Gastroesophageal sphincter (tissue), 4 donors: ENCODE results near the gene PPP4R4. TPM values are rescaled to one million over a fixed set of nuclear protein-coding genes. Genes with fewer than 3 reads are reported as not detected.

Experiments used
- ATAC-seq: fragments of 150-250 bp; one replicate; pipeline ENCODE4 v1.9.1; 2016; ENCODE audit warnings: mild to moderate bottlenecking, moderate library complexity
- H3K27ac ChIP-seq, 4 donors: fragments of 200-600 bp; sonication (generic) in 3 of 4; 1 replicate in 3 of 4; 2 replicates in 1 of 4; pipeline ENCODE4 v1.5.1; 2016 to 2019
- H3K27me3 ChIP-seq: fragments of 200-600 bp; sonication (generic); one replicate; pipeline ENCODE4 v1.5.1; 2019
- H3K36me3 ChIP-seq, 2 donors: fragments of 200-600 bp; sonication (generic); one replicate each; pipeline ENCODE4 v1.5.1; 2019; ENCODE audit warnings: control low read depth in 1 of 2
- H3K4me1 ChIP-seq, 3 donors: fragments of 200-600 bp; sonication (generic); 1 replicate in 2 of 3; 2 replicates in 1 of 3; pipeline ENCODE4 v1.5.1; 2016 to 2019; ENCODE audit warnings: control low read depth in 2 of 3
- H3K4me3 ChIP-seq, 2 donors: fragments of 200-600 bp; sonication (generic); one replicate each; pipeline ENCODE4 v1.5.1; 2019; ENCODE audit warnings: mild to moderate bottlenecking in 1 of 2, moderate library complexity in 1 of 2
- H3K9me3 ChIP-seq, 3 donors: fragments of 200-600 bp; sonication (generic); one replicate each; pipeline ENCODE4 v1.5.1; 2017 to 2019; ENCODE audit warnings: control low read depth in 2 of 3
- EP300 ChIP-seq: sonication (generic); formaldehyde crosslinking; IDR thresholded peaks from one replicate; pipeline ENCODE4 v1.6.1; 2017; ENCODE audit warnings: antibody characterized with exemption, mild to moderate bottlenecking
- POLR2A ChIP-seq, 2 donors: fragments of 450-650 bp; IDR thresholded peaks; one replicate each; pipeline ENCODE4 v1.6.1; 2017; ENCODE audit warnings: antibody characterized with exemption in 2 of 2, mild to moderate bottlenecking in 2 of 2, moderate library complexity in 1 of 2
- POLR2AphosphoS5 ChIP-seq: sonication (generic); formaldehyde crosslinking; IDR thresholded peaks from one replicate; pipeline ENCODE4 v1.6.1; 2017; ENCODE audit warnings: antibody characterized with exemption
- WGBS, 2 donors: methylation state at CpG; one replicate each; pipeline ENCODE4 v1.1.5; 2018; ENCODE audit warnings: low coverage in 1 of 2; 5-methylcytosine and 5-hydroxymethylcytosine counted together
- total RNA-seq, 4 donors: library from RNA; depleted of rRNA; stranded (reverse); fragments of >200 nt; gene quantifications; one replicate each; pipeline ENCODE4 v1.1.0, GENCODE V29; 2016
- TF ChIP-seq, protein P1 (sequence below), 4 experiments: fragments of 200-600 bp in 2 of 4; fragments of 450-650 bp in 2 of 4; sonication (generic) in 1 of 4; IDR thresholded peaks; one replicate each; pipeline ENCODE4 v1.5.1; 2017 to 2019; ENCODE audit warnings: antibody characterized with exemption in 4 of 4, mild to moderate bottlenecking in 2 of 4, moderate library complexity in 2 of 4

Gene PPP4R4
- total RNA-seq, 4 donors from 2014 or later = 0.12 to 6.5 (median 1.4) TPM

DNA sequence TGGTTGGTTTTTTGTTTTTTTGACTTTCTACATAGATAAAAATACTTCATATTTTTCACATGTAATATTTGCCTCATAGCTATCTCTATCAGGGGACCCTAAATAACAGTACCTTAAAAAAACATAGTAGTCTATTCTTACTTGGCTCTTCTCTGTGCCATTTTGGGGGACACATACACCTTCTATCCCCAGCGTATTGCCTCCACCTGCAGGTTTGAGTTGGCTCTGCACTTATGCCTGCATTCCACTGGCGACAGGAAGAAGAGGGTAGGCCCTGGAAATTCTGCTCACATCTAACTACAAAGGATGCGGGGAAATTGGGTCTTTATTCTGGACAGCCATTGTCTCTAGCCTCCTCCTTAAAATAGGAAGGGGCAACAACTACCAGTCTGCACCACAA lies 30.9 kb upstream of the PPP4R4 start:
- no peaks in the 10 kb centered on the region for H3K9me3 ChIP-seq
- H3K36me3 ChIP-seq = no peaks in the 10 kb centered on the region
- H3K27me3 ChIP-seq = peaks cover 4% of the 10 kb centered on the region
- no peak for ATAC-seq
- no peak overlapping the region for H3K27ac ChIP-seq
- no peak for TF ChIP-seq EP300
- no peak for TF ChIP-seq POLR2A (IDR thresholded peaks at IDR 0.05)
- TF ChIP-seq POLR2AphosphoS5 = no peak
- TF ChIP-seq, protein P1, sequence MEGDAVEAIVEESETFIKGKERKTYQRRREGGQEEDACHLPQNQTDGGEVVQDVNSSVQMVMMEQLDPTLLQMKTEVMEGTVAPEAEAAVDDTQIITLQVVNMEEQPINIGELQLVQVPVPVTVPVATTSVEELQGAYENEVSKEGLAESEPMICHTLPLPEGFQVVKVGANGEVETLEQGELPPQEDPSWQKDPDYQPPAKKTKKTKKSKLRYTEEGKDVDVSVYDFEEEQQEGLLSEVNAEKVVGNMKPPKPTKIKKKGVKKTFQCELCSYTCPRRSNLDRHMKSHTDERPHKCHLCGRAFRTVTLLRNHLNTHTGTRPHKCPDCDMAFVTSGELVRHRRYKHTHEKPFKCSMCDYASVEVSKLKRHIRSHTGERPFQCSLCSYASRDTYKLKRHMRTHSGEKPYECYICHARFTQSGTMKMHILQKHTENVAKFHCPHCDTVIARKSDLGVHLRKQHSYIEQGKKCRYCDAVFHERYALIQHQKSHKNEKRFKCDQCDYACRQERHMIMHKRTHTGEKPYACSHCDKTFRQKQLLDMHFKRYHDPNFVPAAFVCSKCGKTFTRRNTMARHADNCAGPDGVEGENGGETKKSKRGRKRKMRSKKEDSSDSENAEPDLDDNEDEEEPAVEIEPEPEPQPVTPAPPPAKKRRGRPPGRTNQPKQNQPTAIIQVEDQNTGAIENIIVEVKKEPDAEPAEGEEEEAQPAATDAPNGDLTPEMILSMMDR (IDR thresholded peaks at IDR 0.05) = no peak
- H3K4me3 ChIP-seq = no peak overlapping the region
- H3K4me1 ChIP-seq = no peaks in the 10 kb centered on the region
- 40 to 52% methylated on average over 1 to 3 of the region's 3 CpGs for WGBS, 2 donors

DNA sequence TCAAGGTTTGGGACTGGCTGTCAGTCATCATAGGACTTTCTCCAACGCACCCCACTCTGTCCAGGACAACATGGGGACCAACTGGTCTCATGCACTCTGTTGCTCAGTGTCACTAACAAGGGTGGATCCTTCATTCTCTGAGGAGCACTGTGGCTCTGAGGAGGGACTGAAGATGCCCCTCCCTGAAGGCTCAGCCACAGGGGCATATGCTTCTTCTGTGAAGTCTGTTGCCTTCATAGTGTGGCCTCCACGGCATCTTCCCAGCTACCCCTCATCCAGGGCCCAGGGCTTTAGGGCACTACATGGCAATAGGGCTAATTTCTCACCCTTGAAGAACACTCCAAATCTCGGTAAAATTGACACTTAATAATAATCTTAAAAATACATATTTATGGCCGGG lies 30.4 kb upstream of the PPP4R4 start:
- Histone ChIP-seq H3K4me1 (no peaks in the 10 kb centered on the region), H3K36me3 (no peaks in the 10 kb centered on the region), H3K27ac (no peak overlapping the region), H3K27me3 (no peaks in the 10 kb centered on the region), H3K4me3 (no peak overlapping the region), H3K9me3 (no peaks in the 10 kb centered on the region)
- no peak for ATAC-seq
- 83 to 92% methylated on average over 1 to 2 of the region's 4 CpGs for WGBS, 2 donors
- no peak for TF ChIP-seq POLR2A (IDR thresholded peaks at IDR 0.05)
- TF ChIP-seq, protein P1 (IDR thresholded peaks at IDR 0.05) = no peak
- no peak for TF ChIP-seq EP300
- TF ChIP-seq POLR2AphosphoS5 = no peak

DNA sequence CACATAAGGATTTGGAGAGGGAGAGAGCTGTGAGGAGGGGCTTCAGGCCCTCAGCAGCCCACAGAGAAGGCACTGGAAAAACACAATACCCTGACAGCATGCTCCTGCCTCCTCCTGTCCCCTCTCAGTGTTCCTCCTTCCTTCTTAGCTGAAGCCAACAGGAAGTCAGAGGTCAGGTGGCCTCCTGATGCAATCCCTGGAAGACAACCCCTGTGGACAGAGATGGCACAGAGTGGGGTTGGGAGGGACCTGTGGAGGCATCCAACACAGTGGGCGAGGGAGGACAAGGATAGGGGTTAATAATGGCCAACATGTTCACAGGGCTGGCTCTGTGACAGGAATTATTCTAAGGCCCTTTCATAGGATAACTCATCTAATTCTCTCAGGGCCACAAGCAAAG lies 29.4 kb upstream of the PPP4R4 start:
- Histone ChIP-seq H3K4me3 (no peak overlapping the region), H3K4me1 (no peaks in the 10 kb centered on the region), H3K27ac (no peak overlapping the region), H3K9me3 (no peaks in the 10 kb centered on the region), H3K36me3 (no peaks in the 10 kb centered on the region), H3K27me3 (no peaks in the 10 kb centered on the region)
- WGBS, 2 donors = 50% methylated on average over 1 of the region's 1 CpG; no CpG with 5 or more reads in 1 of the 2 donors
- ATAC-seq = no peak
- TF ChIP-seq, protein P1 (IDR thresholded peaks at IDR 0.05) = no peak
- TF ChIP-seq EP300 (no peak), POLR2AphosphoS5 (no peak), POLR2A (IDR thresholded peaks at IDR 0.05) (no peak)

DNA sequence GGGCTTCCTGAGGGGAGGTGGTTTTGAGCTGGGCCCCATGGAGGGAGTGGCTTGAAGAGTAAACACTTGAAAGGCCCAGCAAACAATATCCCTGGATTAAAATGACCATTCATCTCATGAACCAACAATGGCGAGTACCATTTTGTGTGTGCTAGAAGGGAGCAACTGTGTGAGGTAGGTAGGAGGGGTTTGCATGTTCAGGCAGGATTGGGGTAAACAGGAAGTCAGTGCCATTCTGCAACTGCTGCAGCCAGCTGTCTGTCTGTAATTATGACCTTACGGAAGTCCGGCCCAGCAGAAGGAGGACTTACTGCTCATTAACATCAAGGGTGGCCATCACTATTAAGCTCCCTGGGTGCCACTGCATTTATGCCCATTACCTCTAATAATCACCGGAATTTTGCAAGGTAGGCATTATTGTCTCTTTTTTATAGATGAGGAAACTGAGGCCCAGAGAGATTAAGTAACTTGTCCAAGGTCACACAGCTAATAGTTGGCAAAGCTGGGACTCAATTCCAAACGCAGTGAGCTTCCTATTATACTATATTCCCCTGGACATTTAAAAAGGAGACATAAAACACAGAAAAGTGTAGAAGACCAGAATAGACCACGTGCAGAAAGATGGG lies 28.1 kb upstream of the PPP4R4 start:
- Histone ChIP-seq H3K36me3 (no peaks in the 10 kb centered on the region), H3K4me3 (no peak overlapping the region), H3K9me3 (no peaks in the 10 kb centered on the region), H3K4me1 (no peaks in the 10 kb centered on the region), H3K27me3 (peaks cover 1% of the 10 kb centered on the region), H3K27ac (no peak overlapping the region)
- TF ChIP-seq, protein P1 (IDR thresholded peaks at IDR 0.05) = no peak
- TF ChIP-seq POLR2A (IDR thresholded peaks at IDR 0.05) (no peak), EP300 (no peak), POLR2AphosphoS5 (no peak)
- no peak for ATAC-seq
- WGBS, 2 donors = 53 to 82% methylated on average over 4 of the region's 6 CpGs

DNA sequence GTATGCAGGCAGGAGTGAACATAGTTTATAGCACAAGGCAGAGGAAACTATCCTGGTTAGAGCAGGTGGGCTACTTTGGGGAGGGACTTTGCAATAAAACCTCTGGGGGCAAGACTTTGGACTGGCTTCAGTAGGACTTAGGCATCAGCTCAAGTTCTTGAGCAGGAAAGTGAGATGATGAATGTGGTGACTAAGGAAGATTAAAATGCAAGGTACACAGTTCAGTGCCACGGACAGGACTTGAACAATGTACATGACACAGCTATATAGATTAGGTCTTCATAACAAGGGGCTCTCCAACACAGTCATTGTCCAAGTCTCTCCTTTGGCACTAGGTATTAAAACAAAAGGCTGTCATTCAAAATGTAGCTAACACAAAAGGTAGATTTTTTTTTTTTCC lies 21.4 kb upstream of the PPP4R4 start:
- Histone ChIP-seq H3K27ac (no peak overlapping the region), H3K36me3 (no peaks in the 10 kb centered on the region), H3K4me1 (no peaks in the 10 kb centered on the region), H3K4me3 (no peak overlapping the region), H3K9me3 (no peaks in the 10 kb centered on the region), H3K27me3 (peaks cover 11% of the 10 kb centered on the region)
- TF ChIP-seq EP300 (no peak), POLR2A (IDR thresholded peaks at IDR 0.05) (no peak), POLR2AphosphoS5 (no peak)
- TF ChIP-seq, protein P1 (IDR thresholded peaks at IDR 0.05) = no peak
- ATAC-seq = no peak
- 63 to 91% methylated on average over 1 of the region's 1 CpG for WGBS, 2 donors
